Left kidney (tissue), 2 donors: ENCODE measurements around the gene TMX4. TPM values are rescaled to one million over a fixed set of nuclear protein-coding genes. Genes with fewer than 3 reads are reported as not detected.

Experiments
- DNase-seq: peaks from one replicate; pipeline ENCODE4 v3.0.0-alpha.2; 2013
- polyA plus RNA-seq: library from polyadenylated mRNA; unstranded; fragments of 120-200 nt; gene quantifications from one replicate; pipeline ENCODE4 v1.2.1, GENCODE V29; 2013; ENCODE audit not compliant: insufficient read length

TMX4 gene
- polyA plus RNA-seq, 1 donor = 62.6 TPM

- DNase-seq = peak; percentile 10
Observed at GRCh38 chr20:8020314-8021079, 936 bp upstream of the TMX4 start.

- no peak for DNase-seq
Observed at GRCh38 chr20:8019998-8020247, 362 bp upstream of the TMX4 start.

DNA sequence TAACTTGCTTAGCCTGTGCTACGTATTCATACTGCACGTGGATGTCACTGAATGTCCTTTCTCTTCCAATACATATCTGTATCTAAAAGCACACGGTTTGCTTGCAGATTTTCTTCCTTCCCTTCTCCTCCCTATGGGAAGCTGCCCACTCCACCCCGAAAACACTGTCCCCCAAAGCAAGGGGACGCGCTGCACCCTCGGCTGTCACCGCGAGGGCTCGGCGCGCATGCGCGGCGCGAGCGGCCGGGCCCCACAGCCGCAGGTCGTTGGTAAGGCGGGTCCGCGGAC is 659 bp downstream of the TMX4 start:
- peak; percentile 80 for DNase-seq

DNA sequence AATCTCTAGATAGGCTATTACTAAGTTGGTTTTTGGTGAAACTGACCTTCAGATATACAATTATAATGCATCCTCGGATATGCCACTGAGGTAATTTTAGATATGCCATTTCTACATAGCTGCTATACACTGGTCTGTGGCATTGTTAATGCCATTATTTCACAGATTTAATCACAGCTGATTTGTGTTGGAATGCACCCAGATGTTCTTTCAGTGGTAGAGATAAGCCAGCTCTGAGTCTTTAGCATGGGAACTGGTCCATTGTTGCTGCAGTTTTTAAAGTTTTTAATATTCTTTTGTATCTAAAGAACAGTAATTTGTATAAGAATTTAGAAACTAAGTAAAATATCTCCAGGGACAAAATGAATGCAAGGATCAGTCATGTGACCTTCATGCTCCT is 6.8 kb downstream of the TMX4 start:
- no peak for DNase-seq

- no peak for DNase-seq
Observed at GRCh38 chr20:8008733-8009132, 10.8 kb downstream of the TMX4 start.

GRCh38 chr20:8007490-8007889 is 12.1 kb downstream of the TMX4 start:
- DNase-seq = no peak

DNA sequence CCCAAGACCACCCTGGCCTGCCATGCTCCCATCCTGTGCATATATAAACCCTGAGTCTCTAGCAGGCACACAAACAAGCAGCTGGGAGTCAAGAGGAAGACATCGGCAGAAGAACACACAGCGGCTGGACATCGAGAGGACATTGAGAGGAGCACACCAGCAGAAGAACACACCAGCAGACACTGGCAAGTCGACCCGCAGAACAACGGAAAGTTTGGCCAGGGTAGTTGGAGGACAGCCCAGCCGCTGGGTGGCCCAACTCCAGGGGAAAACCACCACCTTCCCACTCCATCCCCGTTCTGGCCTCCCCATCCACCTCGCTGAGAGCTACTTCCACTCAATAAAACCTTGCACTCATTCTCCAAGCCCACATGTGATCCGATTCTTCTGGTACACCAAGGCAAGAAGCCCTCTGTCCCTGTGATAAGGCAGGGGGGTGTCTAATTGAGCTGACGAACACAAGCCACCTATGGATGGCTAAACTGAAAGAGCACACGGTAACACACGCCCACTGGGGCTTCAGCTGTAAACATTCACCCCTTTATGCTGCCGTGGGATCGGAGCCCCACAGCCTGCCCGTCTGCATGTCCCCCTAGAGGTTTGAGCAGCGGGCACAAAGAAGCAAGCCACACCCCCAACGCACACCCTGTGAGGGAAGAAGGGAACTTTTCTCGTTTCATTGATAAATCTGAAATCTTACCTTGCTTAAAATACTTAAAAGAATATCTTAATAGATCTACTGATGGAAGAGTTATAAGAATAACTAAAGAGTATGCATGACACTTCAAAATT is 13.8 kb downstream of the TMX4 start:
- DNase-seq = no peak

- no peak for DNase-seq
Observed at GRCh38 chr20:8005033-8005432, 14.5 kb downstream of the TMX4 start.

- DNase-seq = no peak
Observed at GRCh38 chr20:8002056-8002455, 17.5 kb downstream of the TMX4 start.

DNA sequence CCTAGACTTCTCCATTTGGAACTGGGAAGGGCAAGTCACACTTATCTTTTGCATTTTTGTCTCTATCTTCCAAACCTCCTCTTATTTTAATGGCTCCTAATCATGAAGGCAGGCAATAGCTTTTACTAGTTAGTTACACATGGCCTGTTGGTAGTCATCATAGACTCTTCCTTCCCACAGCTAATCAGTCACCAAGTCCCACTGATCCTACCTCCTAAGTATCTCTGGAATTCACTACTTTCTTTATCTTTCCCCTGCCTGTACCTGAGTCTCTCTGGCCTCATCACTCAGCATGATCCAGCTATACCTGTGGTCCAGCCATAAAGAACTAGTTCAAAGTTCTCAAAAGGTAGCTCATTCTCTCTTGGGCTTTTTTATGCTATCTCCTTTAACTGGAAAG is 18.8 kb downstream of the TMX4 start:
- DNase-seq = no peak

GRCh38 chr20:7996898-7997297 is 22.7 kb downstream of the TMX4 start:
- no peak for DNase-seq

- no peak for DNase-seq
Observed at GRCh38 chr20:7994809-7995208, 24.8 kb downstream of the TMX4 start.

- DNase-seq = no peak
Observed at GRCh38 chr20:7993703-7994102, 25.9 kb downstream of the TMX4 start.

GRCh38 chr20:7993238-7993637 is 26.3 kb downstream of the TMX4 start:
- no peak for DNase-seq

GRCh38 chr20:7990385-7990784 is 29.2 kb downstream of the TMX4 start:
- no peak for DNase-seq

DNA sequence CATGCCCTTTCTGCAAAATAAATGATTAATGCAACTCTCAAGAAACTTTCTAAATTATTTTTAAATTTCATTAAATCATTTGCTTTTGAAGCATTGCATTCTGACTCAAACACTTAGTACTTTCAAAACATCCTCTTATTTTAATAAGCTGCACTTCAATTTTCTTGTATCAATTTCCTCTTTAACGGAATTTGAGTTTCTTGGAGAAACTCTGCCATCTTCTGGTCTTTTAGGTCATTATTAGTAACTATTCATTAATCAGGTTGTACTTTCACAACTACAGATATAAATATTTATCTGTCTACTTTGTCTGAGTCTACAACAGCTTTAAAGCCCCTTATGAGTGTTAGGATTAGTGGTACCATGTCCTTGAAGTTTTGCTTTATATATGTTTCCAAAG is 30.2 kb downstream of the TMX4 start:
- DNase-seq = no peak

DNA sequence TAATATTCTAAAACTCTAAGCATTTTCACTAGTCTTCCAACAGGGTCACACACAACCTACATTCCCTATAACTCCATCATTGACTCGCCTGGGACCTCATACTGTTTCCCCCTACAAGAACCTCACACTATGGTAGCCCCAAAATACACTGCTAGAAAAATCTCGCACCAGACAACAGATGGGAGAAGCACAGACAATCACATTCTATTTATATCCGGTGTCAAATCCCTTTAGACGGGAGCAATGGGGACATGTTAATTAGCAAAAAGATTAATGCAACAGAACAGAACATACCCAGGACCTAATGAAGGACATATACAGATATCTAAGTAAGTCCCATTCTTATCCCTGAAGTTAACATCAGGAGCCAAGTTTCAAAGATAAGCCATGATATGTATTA is 33.6 kb downstream of the TMX4 start:
- DNase-seq = no peak

- no peak for DNase-seq
Observed at GRCh38 chr20:7984192-7984591, 35.4 kb downstream of the TMX4 start.

DNA sequence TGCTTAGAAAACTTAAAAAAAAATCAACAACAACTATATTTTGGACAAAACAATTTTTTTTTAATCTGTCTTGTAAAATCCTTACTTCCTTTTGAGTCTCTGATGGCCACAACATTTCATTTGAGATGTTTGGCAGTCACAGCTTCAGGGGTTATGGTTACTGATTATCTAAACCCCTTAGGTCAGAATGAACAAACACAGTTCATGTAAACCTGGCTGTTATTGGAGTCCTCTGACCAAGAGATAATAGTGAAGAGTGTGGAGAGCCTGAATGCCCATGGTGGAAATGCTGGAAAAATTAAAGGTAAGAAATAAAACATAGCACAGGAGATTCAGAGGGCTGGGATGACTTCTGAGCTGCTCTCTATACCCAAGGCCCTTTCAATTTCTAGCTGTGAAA is 38.2 kb downstream of the TMX4 start:
- DNase-seq = no peak

DNA sequence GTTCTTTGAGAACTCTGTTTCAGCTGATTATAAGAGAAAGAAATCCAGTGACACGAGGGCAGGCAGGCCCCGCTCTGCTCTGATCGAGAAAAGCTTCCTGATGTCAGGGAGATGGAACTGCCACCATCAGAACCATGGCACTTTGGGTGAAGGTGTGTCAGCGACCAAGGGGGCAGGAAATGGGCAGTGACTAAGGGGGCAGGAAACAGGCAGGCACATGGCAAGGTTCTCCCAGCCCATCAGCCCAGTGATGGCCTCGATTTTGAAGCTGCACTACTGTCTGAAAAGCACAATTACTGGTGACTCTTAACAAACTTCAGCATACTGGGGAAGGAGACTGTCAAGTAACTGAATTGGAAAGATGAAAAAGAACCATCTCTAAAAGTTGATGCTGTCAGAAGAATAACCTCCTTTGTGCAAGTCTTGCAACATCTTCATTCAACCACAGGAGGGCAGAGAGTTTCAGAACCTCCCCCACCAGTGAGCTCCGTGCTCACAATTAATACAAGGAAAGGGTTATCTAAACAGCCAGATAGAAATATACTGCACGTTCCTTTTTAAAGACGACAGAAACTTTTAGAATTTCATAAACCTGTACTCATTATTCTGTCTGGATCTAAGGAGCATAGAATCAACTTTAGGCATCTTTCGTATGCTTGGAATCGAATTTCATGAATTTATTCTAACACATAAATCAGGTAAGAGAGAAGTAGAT is 39.1 kb downstream of the TMX4 start:
- DNase-seq = peak; percentile 20

DNA sequence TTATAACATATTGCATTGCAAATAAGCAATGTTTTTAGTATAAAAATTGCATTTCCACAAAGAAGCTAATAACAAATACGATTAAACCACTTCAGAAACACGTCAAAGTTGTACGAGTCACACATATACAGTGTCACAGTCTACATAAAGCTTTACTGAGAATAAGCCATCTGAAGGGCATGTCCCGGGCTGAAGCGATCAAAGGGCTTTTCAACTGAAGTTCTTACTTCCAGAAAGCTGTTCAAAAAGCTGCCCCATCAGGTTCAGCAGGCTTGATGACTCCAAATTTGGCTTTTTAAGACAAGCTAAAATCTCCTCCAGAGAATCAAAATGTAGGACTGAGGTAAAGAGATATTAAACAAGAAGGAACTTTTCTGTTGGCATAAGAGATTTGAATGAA is 41.9 kb downstream of the TMX4 start:
- DNase-seq = no peak

DNA sequence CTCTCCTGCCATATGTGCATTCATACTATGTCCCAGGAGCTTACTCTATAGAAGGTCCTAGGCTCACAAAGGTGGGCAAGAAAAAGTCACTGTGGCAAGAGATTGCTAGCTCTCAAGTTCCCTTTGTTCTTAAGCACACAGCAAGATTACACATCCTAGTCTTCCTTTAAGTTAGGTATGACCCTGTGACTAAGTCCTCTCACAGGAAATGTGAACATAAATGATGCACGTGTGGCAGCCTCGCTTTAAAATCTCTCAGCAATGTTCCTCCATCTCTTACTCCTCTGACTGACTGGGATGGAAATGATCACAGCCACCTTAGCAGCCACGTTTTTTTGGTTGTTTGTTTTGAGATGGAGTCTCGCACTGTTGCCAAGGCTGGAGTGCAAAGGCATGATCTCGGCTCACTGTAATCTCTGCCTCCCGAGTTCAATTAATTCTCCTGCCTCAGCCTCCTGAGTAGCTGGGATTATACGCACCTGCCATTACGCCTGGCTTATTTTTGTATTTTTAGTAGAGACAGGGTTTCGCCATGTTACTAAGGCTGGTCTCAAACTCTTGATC is 43.6 kb downstream of the TMX4 start:
- no peak for DNase-seq

- DNase-seq = no peak
Observed at GRCh38 chr20:7974785-7975435, 44.7 kb downstream of the TMX4 start.
